ENCODE data around the gene WDR45. TPM values are rescaled to one million over a fixed set of nuclear protein-coding genes. Genes with fewer than 3 reads are reported as not detected.

WDR45 gene
- polyA plus RNA-seq, 1 experiment, result 165 TPM

DNA sequence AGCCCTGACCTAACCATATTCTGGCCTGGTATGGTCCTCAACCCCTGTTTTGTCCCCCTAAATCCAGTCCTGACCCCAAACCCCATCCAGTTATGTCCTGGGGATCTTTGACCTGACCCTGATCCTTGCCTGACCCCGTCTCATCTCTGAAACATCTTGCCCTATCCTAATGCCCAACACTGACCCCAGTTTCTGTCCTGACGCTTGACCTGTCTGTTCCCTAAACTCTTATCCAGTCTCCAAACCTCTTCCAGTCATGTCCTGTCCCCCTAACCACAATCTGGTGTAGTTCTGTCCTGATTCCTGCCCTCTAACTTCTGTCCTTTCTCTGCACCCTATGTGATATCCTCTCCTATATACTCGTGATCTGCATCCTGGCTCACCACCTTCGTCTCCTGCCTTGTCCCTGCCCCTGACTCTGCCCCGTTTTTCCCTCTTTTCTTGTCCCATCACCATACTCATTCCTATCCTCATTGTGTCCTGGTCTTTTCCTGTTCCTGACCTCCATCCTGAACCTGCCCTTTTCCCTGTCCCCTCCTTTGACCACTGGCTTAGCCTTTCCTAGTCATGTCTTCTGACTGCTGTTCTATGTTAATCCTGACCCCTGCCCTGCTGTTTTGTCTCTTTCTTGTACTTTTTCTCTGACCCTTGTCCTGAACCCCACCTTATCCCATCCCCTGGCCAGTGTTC is 25.5 kb downstream of the WDR45 start:
- Histone ChIP-seq H3K27me3 (ENCODE audit: control insufficient read depth, insufficient read depth, low read length) (no peaks in the 10 kb centered on the region), H3K4me3 (ENCODE audit: low read depth, low read length) (peak overlapping the region; percentile 57), H3K36me3 (ENCODE audit: control insufficient read depth, insufficient read depth, low read length) (no peaks in the 10 kb centered on the region)
- POLR2A ChIA-PET, result no interaction called here
- CTCF ChIA-PET, result no interaction called here
- no peak for DNase-seq (ENCODE audit: low read depth)
- TF ChIP-seq, protein P1, sequence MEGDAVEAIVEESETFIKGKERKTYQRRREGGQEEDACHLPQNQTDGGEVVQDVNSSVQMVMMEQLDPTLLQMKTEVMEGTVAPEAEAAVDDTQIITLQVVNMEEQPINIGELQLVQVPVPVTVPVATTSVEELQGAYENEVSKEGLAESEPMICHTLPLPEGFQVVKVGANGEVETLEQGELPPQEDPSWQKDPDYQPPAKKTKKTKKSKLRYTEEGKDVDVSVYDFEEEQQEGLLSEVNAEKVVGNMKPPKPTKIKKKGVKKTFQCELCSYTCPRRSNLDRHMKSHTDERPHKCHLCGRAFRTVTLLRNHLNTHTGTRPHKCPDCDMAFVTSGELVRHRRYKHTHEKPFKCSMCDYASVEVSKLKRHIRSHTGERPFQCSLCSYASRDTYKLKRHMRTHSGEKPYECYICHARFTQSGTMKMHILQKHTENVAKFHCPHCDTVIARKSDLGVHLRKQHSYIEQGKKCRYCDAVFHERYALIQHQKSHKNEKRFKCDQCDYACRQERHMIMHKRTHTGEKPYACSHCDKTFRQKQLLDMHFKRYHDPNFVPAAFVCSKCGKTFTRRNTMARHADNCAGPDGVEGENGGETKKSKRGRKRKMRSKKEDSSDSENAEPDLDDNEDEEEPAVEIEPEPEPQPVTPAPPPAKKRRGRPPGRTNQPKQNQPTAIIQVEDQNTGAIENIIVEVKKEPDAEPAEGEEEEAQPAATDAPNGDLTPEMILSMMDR (IDR thresholded peaks at IDR 0.05; ENCODE audit: insufficient read depth, low read depth, low read length), result no peak

DNA sequence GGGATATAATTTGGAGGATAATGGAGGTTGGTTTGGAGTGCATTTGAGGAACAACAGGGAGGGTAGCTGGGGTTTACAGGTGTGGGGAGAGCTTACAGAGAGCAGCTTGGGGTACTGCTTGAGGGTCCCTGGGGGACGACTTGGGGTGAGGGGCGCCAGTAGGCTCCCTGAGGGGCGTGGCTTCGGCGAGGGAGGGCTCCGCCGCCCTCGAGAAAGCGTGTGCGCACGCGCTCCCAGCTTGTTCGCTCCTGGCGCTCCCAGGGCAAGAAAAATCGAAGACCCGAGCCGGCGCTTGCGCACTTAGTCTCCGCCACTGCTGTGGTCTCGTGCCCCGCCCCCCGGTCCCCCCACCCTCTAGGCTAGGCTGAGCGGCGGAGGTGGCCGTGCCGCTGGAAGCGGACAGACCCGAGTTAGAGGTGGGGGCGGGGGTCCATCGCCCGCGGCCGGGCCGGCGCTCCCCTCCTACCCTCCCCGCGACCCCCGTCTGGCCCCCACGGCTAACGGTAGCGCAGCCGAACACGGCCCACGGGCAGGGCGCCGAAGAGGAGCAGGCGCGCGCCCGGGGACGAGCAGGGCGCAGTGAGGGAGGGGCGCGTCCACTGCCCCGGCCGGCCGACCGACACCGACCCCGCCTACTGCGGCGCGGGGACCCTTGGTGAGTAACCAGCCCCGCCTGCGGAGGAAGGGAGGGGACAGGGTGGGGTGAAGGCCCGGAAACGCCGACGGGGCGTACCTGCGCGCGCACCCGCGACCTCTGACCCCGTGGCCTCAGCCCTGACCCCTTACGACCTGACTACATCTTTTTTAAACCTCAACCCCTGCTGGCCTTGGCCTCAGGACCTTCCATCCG is 26.2 kb downstream of the WDR45 start:
- Histone ChIP-seq H3K27me3 (ENCODE audit: control insufficient read depth, insufficient read depth, low read length) (no peaks in the 10 kb centered on the region), H3K36me3 (ENCODE audit: control insufficient read depth, insufficient read depth, low read length) (no peaks in the 10 kb centered on the region), H3K4me3 (ENCODE audit: low read depth, low read length) (peak overlapping the region; percentile 57)
- CTCF ChIA-PET, result interaction anchor here (0.9 kb wide), 1 partner anchor 10 kb away, joined by 5 read pairs; no protein-coding TSS in a partner anchor
- POLR2A ChIA-PET, result no interaction called here
- DNase-seq (ENCODE audit: low read depth), result no peak
- TF ChIP-seq, protein P1 (IDR thresholded peaks at IDR 0.05; ENCODE audit: insufficient read depth, low read depth, low read length), result no peak

DNA sequence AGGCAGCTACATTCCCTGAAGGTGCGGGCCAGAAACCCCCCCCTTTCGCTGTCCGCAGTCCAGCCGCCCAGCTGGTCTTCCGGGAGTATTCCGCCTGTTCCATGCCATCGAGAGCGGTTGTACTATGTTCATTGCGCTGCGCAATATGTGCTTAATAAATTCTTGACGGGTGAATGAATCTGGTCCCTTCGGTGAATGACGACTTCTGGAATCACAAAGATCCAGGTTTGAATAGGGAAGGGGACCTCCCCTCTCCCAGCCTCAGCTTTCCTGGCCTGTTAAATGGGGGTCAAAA is 35.8 kb downstream of the WDR45 start:
- Histone ChIP-seq H3K27me3 (ENCODE audit: control insufficient read depth, insufficient read depth, low read length) (no peaks in the 10 kb centered on the region), H3K36me3 (ENCODE audit: control insufficient read depth, insufficient read depth, low read length) (peaks cover 7% of the 10 kb centered on the region), H3K4me3 (ENCODE audit: low read depth, low read length) (0 out of 2 replicates have a peak overlapping the region, but pooled peaks have one; percentile 9)
- TF ChIP-seq, protein P1 (IDR thresholded peaks at IDR 0.05; ENCODE audit: insufficient read depth, low read depth, low read length), result no peak
- DNase-seq (ENCODE audit: low read depth), result no peak
- POLR2A ChIA-PET, result no interaction called here
- CTCF ChIA-PET, result interaction anchor here (0.7 to 1.5 kb wide), 3 partner anchors 9 to 146 kb away, joined by 3 to 5 read pairs (median 3); partner anchors contain the start of genes PQBP1 and TIMM17B

DNA sequence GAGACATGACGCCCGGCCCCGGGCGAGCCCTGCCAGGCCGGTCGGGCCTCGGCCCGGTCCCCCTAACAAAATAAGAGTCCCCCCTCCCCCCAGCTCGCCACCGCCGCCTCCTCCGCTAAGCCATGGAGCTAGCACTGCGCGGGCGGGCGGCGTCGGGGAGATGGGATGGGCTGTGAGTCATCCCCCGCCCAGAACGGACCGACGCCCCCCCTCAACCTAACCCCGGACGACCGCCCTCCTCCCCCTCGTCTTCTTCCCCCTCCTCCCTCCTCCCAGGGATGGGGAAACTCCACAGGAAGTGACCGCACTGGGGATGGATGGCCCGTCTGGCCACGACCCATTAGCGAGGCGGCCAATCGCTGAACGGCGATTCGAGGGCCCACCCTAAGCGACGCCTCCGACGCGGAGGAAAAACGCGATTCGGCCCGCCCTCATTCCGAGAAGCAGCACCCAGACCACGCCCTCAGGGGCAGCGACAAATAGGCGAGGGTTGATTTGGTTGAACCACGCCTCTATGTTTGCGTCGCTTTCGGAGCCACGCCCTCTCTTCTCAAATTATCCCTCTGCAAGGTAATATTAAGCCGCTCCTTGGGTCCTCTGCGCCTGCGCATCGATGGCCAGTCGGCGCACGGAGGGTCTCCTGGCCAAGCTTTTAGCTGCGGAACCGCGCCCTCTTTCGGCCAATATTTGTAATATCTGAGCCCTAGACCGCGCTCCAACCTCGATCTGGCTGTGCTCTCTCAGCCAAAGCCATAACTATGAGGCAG is 36.3 kb downstream of the WDR45 start, which contains the start of gene TFE3:
TSS of gene TFE3 (minus strand) at position 138 of the 767 bp plus-strand sequence. CDS start at position 7, 131 bp downstream.
- DNase-seq (ENCODE audit: low read depth), result peak; percentile 98
- no peaks in the 10 kb centered on the region for H3K27me3 ChIP-seq (ENCODE audit: control insufficient read depth, insufficient read depth, low read length)
- H3K4me3 ChIP-seq (ENCODE audit: low read depth, low read length), result peak within 1 kb of the TSS; percentile 75
- ChIA-PET POLR2A (interaction anchor here (0.6 to 1.1 kb wide), 2 partner anchors 41 to 71 kb away, joined by 4 read pairs; partner anchors contain the start of gene GRIPAP1), CTCF (interaction anchor here (0.7 to 1.5 kb wide), 5 partner anchors 10 to 282 kb away, joined by 3 to 5 read pairs (median 3); partner anchors contain the start of genes KCND1, PQBP1 and TIMM17B)
- TF ChIP-seq, protein P1 (IDR thresholded peaks at IDR 0.05; ENCODE audit: insufficient read depth, low read depth, low read length), result peak; percentile 69
- peaks cover 7% of the 10 kb centered on the region for H3K36me3 ChIP-seq (ENCODE audit: control insufficient read depth, insufficient read depth, low read length)
